ENCODE results near the gene MAMDC4. TPM values are rescaled to one million over a fixed set of nuclear protein-coding genes. Genes with fewer than 3 reads are reported as not detected.

The MAMDC4 gene
- total RNA-seq, 1 donor from 2014 or later = 36.7 TPM

DNA sequence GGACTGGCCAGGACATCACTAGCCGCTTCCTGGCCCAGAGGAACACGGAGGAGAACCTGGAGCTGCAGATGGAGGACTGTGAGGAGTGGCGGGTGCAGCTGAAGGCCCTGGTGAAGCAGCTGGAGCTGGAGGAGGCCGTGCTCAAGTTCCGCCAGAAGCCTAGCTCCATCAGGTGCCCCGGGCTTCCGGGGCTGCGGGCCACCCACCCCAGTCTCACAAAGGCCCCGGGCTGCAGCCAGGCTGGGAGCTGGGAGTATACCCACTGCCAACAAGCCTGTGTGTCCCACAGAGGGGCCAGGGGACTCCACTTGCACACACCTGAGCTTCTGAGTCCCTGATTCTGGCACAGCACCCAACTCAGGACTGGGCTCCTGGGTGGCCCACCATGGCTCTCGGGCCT lies 46.1 kb upstream of the MAMDC4 start:
- Mint-ChIP-seq H3K4me3 (ENCODE audit: low read depth) (peak overlapping the region; percentile 84), H3K36me3 (ENCODE audit: insufficient read depth) (peaks cover 6% of the 10 kb centered on the region), H3K4me1 (ENCODE audit: low read depth) (peaks cover 24% of the 10 kb centered on the region), H3K27me3 (no peaks in the 10 kb centered on the region), H3K9me3 (ENCODE audit: low read depth) (no peaks in the 10 kb centered on the region), H3K27ac (no peak overlapping the region)
- TF ChIP-seq, protein P1, sequence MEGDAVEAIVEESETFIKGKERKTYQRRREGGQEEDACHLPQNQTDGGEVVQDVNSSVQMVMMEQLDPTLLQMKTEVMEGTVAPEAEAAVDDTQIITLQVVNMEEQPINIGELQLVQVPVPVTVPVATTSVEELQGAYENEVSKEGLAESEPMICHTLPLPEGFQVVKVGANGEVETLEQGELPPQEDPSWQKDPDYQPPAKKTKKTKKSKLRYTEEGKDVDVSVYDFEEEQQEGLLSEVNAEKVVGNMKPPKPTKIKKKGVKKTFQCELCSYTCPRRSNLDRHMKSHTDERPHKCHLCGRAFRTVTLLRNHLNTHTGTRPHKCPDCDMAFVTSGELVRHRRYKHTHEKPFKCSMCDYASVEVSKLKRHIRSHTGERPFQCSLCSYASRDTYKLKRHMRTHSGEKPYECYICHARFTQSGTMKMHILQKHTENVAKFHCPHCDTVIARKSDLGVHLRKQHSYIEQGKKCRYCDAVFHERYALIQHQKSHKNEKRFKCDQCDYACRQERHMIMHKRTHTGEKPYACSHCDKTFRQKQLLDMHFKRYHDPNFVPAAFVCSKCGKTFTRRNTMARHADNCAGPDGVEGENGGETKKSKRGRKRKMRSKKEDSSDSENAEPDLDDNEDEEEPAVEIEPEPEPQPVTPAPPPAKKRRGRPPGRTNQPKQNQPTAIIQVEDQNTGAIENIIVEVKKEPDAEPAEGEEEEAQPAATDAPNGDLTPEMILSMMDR (IDR thresholded peaks at IDR 0.05; ENCODE audit: unreplicated experiment) = no peak
- no peak for DNase-seq (ENCODE audit: low spot score, unreplicated experiment)

DNA sequence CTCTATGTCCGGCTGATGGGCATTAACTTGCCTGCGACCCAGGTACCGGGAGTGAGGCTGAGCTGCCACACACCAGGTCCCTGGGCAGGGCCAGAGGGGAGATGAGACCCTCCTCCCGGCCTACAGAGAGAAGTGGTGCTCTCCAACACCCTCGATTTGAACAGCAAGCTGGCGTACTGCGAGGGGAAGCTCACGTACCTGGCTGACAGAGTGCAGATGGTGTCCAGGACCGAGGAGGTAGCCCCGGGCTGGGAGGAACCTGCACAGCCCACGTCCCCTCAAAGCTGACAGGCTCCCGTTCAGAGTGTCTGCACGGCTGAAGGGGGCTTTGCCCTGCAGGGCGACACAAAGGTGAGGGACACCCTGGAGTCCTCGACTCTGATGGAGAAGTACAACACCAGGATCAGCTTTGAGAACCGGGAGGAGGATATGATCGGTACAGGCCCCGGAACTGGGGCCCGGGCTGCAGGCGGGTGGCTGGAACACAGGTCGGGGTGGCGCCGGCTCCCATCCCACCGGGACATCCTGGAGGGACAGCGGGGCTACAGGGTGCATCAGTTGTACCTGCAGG lies 45.4 kb upstream of the MAMDC4 start:
- no peak for DNase-seq (ENCODE audit: low spot score, unreplicated experiment)
- Mint-ChIP-seq H3K4me1 (ENCODE audit: low read depth) (peaks cover 24% of the 10 kb centered on the region), H3K36me3 (ENCODE audit: insufficient read depth) (peaks cover 7% of the 10 kb centered on the region), H3K27ac (no peak overlapping the region), H3K9me3 (ENCODE audit: low read depth) (no peaks in the 10 kb centered on the region), H3K27me3 (no peaks in the 10 kb centered on the region), H3K4me3 (ENCODE audit: low read depth) (peak overlapping the region; percentile 84)
- TF ChIP-seq, protein P1 (IDR thresholded peaks at IDR 0.05; ENCODE audit: unreplicated experiment) = no peak

DNA sequence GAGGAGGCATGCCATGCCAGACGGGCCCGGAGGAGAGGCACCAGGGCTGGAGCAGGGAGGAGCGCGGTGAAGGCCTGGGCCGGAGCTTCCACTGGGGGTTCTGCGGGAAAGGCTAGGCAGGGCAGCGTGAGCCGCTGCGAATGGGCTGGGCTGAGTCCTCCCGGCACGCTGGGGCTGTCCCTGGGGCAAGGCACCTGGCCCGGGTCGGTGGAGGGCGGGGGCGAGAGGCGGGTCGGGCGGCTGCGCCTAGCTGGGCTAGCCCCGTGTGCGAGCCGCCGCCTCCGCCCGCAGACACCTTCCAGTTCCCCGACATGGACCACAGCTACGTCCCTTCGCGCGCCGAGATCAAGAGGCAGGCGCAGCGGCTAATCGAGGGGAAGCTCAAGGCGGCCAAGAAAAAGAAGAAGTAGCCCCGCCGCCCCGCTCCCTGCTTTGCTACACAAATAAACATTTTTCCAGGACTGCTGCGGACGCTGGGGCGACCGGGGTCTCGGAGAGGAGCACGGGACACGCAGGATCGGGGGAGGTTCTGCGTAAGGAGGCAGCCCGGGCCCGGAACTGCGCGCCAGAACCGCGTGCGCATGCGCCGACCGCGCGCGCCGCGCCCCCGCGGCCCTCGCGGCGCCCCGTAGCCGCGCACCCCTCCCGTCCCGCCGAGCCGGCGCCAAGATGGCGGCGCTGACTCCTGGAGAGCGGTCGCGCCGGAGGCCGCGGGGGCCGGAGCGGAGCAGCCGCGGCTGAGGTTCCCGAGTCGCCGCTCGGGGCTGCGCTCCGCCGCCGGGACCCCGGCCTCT lies 44.7 kb upstream of the MAMDC4 start, which contains the start of gene RABL6:
Gene RABL6 (plus strand): TSS at position 668 of the 794 bp plus-strand sequence. CDS start 249 bp downstream, outside the sequence.
- Mint-ChIP-seq H3K27ac (peak within 1 kb of the TSS; percentile 92), H3K9me3 (ENCODE audit: low read depth) (no peaks in the 10 kb centered on the region), H3K4me1 (ENCODE audit: low read depth) (peaks cover 24% of the 10 kb centered on the region), H3K4me3 (ENCODE audit: low read depth) (peak within 1 kb of the TSS; percentile 89), H3K36me3 (ENCODE audit: insufficient read depth) (peaks cover 7% of the 10 kb centered on the region), H3K27me3 (no peaks in the 10 kb centered on the region)
- DNase-seq (ENCODE audit: low spot score, unreplicated experiment) = peak; percentile 61
- TF ChIP-seq, protein P1 (IDR thresholded peaks at IDR 0.05; ENCODE audit: unreplicated experiment) = no peak

DNA sequence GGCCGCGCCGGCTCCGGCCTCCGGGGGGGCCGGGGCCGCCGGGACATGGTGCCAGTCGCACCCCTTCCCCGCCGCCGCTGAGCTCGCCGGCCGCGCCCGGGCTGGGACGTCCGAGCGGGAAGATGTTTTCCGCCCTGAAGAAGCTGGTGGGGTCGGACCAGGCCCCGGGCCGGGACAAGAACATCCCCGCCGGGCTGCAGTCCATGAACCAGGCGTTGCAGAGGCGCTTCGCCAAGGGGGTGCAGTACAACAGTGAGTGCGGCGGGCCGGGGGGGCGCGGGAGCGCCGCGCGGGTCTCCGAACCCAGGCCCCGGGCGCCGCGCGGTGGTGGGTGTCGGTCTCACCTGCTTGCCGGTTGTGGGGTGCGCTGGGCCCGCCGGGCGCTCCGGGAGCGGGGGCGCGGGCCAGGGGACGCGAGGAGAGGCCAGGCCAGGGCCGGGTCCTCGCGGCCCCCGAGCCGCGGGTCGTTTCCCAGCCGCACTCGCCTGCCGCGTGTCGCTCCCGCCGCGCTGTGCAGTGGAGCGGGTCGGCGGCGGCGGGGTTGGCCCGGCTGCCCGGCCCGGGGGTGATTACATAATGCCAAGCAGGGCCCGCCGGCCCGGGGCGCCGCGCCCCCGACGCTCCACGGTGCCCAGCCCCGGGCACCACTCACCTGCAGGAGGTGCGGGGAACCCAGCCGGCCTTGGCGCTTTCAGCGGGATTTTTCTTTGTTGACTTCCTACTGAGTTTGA lies 43.9 kb upstream of the MAMDC4 start:
- TF ChIP-seq, protein P1 (IDR thresholded peaks at IDR 0.05; ENCODE audit: unreplicated experiment) = peak; percentile 19
- no peaks in the 10 kb centered on the region for H3K27me3 Mint-ChIP-seq
- H3K9me3 Mint-ChIP-seq (ENCODE audit: low read depth) = no peaks in the 10 kb centered on the region
- H3K4me3 Mint-ChIP-seq (ENCODE audit: low read depth) = peak overlapping the region; percentile 89
- DNase-seq (ENCODE audit: low spot score, unreplicated experiment) = no peak
- peak overlapping the region; percentile 69 for H3K27ac Mint-ChIP-seq
- H3K4me1 Mint-ChIP-seq (ENCODE audit: low read depth) = peaks cover 24% of the 10 kb centered on the region
- peaks cover 13% of the 10 kb centered on the region for H3K36me3 Mint-ChIP-seq (ENCODE audit: insufficient read depth)

DNA sequence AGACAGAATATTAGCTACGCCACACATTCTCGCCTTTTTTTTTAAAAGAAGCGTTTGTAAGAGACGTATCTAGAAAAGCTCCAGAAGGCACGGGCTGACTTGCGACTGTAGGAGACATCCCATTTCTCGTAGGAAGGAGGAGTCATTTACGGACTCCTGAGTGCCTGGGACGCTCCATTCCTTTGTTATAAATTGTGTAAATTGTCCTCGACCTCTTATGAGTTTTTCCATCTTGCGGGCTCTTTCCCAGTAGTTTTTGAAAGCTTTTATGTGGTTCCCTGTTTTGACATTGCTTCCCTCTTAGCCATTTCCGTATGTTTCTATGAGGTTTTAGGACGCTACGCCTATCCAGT lies 43.4 kb upstream of the MAMDC4 start:
- H3K27ac Mint-ChIP-seq = peak overlapping the region; percentile 69
- no peaks in the 10 kb centered on the region for H3K9me3 Mint-ChIP-seq (ENCODE audit: low read depth)
- DNase-seq (ENCODE audit: low spot score, unreplicated experiment) = no peak
- peaks cover 24% of the 10 kb centered on the region for H3K4me1 Mint-ChIP-seq (ENCODE audit: low read depth)
- H3K27me3 Mint-ChIP-seq = no peaks in the 10 kb centered on the region
- peak overlapping the region; percentile 89 for H3K4me3 Mint-ChIP-seq (ENCODE audit: low read depth)
- TF ChIP-seq, protein P1 (IDR thresholded peaks at IDR 0.05; ENCODE audit: unreplicated experiment) = no peak
- H3K36me3 Mint-ChIP-seq (ENCODE audit: insufficient read depth) = peaks cover 16% of the 10 kb centered on the region

Measured in progenitor cell of endocrine pancreas (in vitro differentiated cells).